DND-41 (cell line): ENCODE measurements around the gene NKAIN4.

ENCODE experiments used
- ATAC-seq: fragments of 200-7000 bp; cut with Tn5 transposase; 3 replicates; pipeline ENCODE4 v1.9.1; 2021; ENCODE audit warnings: low read depth; ENCODE audit not compliant: insufficient read depth
- DNase-seq: peaks from one replicate; pipeline ENCODE4 v3.0.0-alpha.2; 2020
- H2AFZ ChIP-seq: 2 replicates; pipeline ENCODE4 v1.6.0; 2012; ENCODE audit warnings: low read depth, low read length
- H3K27ac ChIP-seq: 2 replicates; pipeline ENCODE4 v1.5.1; 2012; ENCODE audit warnings: low read length, inconsistent platforms
- H3K27me3 ChIP-seq: fragments of 200-600 bp; sonication (generic); 2 replicates; pipeline ENCODE4 v1.6.0; 2012; ENCODE audit warnings: low read length, mild to moderate bottlenecking, inconsistent platforms; ENCODE audit not compliant: insufficient read depth, poor library complexity
- H3K36me3 ChIP-seq: 2 replicates; pipeline ENCODE4 v1.5.1; 2012; ENCODE audit warnings: low read length, inconsistent platforms; ENCODE audit not compliant: insufficient read depth
- H3K4me1 ChIP-seq: 2 replicates; pipeline ENCODE4 v1.5.1; 2012; ENCODE audit warnings: mild to moderate bottlenecking, low read length; ENCODE audit not compliant: insufficient read depth
- H3K4me2 ChIP-seq: 2 replicates; pipeline ENCODE4 v1.6.0; 2012; ENCODE audit warnings: mild to moderate bottlenecking, moderate library complexity, low read length, inconsistent platforms; ENCODE audit not compliant: insufficient read depth
- H3K4me3 ChIP-seq, 2 experiments: fragments of 200-600 bp in 1 of 2; shearing (Covaris generic) in 1 of 2; 2 replicates each; pipeline ENCODE4 v1.5.1; 2012 to 2016; ENCODE audit warnings: inconsistent platforms in 2 of 2, low read length in 2 of 2, mild to moderate bottlenecking in 2 of 2, low read depth in 1 of 2, moderate library complexity in 1 of 2
- H3K79me2 ChIP-seq: 2 replicates; pipeline ENCODE4 v1.6.0; 2012; ENCODE audit warnings: low read length, inconsistent platforms; ENCODE audit not compliant: insufficient read depth
- H3K9ac ChIP-seq: 2 replicates; pipeline ENCODE4 v1.6.0; 2012; ENCODE audit warnings: low read depth, mild to moderate bottlenecking, inconsistent platforms, low read length, moderate library complexity
- H3K9me3 ChIP-seq: 2 replicates; pipeline ENCODE4 v1.5.1; 2012; ENCODE audit warnings: low read length, moderate library complexity, mild to moderate bottlenecking, inconsistent platforms; ENCODE audit not compliant: insufficient read depth, severe bottlenecking
- H4K20me1 ChIP-seq: 2 replicates; pipeline ENCODE4 v1.6.0; 2012; ENCODE audit warnings: low read length; ENCODE audit not compliant: insufficient read depth
- EZH2 ChIP-seq: IDR thresholded peaks from 3 replicates; pipeline ENCODE4 v1.6.1; 2012; ENCODE audit warnings: borderline replicate concordance, low read depth, mild to moderate bottlenecking, moderate library complexity, low read length, inconsistent platforms; ENCODE audit not compliant: severe bottlenecking
- TF ChIP-seq, protein P1 (sequence below): IDR thresholded peaks from 2 replicates; pipeline ENCODE4 v1.5.1; 2012; ENCODE audit warnings: borderline replicate concordance, low read length, moderate library complexity, mild to moderate bottlenecking; ENCODE audit not compliant: poor library complexity, severe bottlenecking; ENCODE audit errors: extremely low read depth

The NKAIN4 gene

DNA sequence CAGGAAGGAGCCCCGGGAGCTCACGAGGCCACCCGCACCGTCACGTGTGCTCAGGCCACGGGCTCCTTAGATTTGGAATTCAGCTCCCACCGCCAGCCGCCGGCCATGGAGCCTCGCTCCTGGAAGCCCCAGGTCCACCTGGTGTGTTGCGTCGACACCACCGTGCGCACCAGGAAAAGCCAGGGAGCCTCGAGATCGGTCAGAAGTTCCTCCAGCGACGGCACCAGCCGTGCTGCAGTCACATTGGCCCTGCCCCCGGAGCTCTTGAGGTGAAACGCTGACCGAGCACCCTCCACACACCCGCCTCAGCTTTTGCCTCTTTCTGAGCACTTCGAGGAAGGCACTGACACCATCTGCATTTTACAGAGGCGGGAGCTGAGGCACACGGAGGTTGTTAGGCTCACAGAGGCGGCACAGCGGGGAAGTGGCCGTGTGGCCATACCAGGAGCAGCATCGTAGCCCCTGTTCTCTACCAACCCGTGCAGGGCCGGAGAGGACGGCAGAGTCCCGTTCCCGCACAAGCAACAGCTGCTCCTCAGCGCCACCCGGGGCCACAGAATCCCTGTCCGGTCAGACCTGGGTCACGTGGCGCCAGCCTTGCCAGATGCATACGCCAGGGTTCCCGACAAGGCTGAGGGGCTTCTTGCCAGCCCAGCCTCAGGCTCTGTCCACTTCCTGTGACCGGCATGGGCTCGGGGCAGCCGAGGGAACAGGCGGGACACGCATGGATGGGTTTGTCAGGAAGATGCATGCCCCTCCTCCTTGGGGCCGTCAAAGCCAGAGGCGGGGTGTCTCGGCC lies 7.6 kb downstream of the NKAIN4 start:
- no peak for ATAC-seq
- Histone ChIP-seq H3K79me2 (no peaks in the 10 kb centered on the region), H3K27me3 (no peaks in the 10 kb centered on the region), H4K20me1 (peaks cover 9% of the 10 kb centered on the region), H3K36me3 (no peaks in the 10 kb centered on the region), H2AFZ (no peak overlapping the region), H3K4me2 (no peak overlapping the region), H3K27ac (no peak overlapping the region), H3K9me3 (no peaks in the 10 kb centered on the region), H3K4me1 (no peaks in the 10 kb centered on the region), H3K4me3 (no peak overlapping the region), H3K9ac (no peak overlapping the region)
- TF ChIP-seq, protein P1, sequence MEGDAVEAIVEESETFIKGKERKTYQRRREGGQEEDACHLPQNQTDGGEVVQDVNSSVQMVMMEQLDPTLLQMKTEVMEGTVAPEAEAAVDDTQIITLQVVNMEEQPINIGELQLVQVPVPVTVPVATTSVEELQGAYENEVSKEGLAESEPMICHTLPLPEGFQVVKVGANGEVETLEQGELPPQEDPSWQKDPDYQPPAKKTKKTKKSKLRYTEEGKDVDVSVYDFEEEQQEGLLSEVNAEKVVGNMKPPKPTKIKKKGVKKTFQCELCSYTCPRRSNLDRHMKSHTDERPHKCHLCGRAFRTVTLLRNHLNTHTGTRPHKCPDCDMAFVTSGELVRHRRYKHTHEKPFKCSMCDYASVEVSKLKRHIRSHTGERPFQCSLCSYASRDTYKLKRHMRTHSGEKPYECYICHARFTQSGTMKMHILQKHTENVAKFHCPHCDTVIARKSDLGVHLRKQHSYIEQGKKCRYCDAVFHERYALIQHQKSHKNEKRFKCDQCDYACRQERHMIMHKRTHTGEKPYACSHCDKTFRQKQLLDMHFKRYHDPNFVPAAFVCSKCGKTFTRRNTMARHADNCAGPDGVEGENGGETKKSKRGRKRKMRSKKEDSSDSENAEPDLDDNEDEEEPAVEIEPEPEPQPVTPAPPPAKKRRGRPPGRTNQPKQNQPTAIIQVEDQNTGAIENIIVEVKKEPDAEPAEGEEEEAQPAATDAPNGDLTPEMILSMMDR: no peak
- no peak for TF ChIP-seq EZH2
- no peak for DNase-seq

DNA sequence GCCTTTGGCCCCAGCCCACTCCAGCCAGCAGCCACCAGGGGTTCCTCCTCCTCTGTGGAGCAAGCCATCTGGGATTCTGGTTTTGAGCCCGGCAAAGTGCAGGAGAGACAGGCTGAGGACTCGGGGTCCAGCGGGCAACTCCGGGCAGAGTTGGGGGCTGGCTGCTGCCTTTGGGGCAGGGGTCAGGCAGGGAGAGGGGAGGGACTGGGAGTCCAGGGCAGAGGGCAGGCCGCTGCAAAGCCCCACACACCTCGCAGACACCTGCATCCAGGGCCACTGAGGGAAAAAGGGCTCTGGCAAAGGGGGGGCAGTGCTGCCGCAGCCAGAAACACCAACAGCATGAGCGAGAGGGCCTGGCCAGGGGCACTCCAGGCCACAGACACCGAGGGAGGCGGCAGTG lies 9.8 kb downstream of the NKAIN4 start:
- H3K27me3 ChIP-seq: peaks cover 8% of the 10 kb centered on the region
- no peak overlapping the region for H3K4me2 ChIP-seq
- H3K4me1 ChIP-seq: no peaks in the 10 kb centered on the region

DNA sequence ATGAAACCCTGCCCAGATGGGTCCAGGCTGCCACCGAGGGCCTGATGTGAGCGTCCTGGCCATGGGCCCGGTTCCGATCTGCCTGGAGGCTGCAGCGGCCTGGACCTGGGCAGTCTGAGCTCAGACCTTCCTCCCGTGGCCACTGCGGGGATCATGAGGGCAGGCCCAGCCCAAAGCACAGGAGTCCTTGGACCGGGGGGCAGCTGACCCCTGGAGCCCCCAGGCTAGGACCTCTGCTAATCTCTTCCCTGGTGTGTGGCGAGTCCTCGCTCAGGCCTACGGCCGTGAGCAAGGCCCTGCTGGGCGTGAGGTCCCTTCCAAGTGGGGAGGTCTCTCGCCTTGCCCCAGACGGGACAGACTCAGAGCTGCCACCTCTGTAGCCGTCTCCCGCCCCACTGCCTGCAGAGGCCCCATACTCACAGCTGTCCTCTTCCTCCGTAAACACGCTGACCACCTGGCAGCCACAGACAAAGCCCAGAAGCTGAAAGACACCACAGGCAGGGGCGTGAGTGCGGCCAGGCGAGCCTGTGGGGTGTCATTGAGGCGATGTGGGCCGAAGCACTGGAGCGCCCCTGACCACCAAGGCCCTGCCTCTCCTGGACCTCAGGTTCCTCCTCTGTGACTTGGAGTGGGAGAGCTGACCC lies 10.5 kb downstream of the NKAIN4 start:
- H3K27ac ChIP-seq: no peak overlapping the region
- H3K36me3 ChIP-seq: no peaks in the 10 kb centered on the region
- ATAC-seq: no peak
- H3K27me3 ChIP-seq: peaks cover 8% of the 10 kb centered on the region
- TF ChIP-seq, protein P1: no peak
- no peak for TF ChIP-seq EZH2
- no peaks in the 10 kb centered on the region for H3K9me3 ChIP-seq
- H4K20me1 ChIP-seq: peaks cover 15% of the 10 kb centered on the region
- no peaks in the 10 kb centered on the region for H3K4me1 ChIP-seq
- H3K79me2 ChIP-seq: no peaks in the 10 kb centered on the region
- no peak overlapping the region for H3K4me2 ChIP-seq
- H2AFZ ChIP-seq: no peak overlapping the region
- H3K9ac ChIP-seq: no peak overlapping the region
- DNase-seq: no peak
- H3K4me3 ChIP-seq: no peak overlapping the region

More for the DNA sequence above, 9.8 kb downstream of the NKAIN4 start:
- Histone ChIP-seq H2AFZ (no peak overlapping the region), H4K20me1 (peaks cover 13% of the 10 kb centered on the region), H3K27ac (no peak overlapping the region), H3K4me3 (no peak overlapping the region), H3K79me2 (no peaks in the 10 kb centered on the region), H3K9ac (no peak overlapping the region), H3K9me3 (no peaks in the 10 kb centered on the region), H3K36me3 (no peaks in the 10 kb centered on the region)
- DNase-seq (no peak), ATAC-seq (no peak)
- TF ChIP-seq EZH2: no peak
- TF ChIP-seq, protein P1: no peak
